ENCODE results near the gene MORF4L1.

DNA sequence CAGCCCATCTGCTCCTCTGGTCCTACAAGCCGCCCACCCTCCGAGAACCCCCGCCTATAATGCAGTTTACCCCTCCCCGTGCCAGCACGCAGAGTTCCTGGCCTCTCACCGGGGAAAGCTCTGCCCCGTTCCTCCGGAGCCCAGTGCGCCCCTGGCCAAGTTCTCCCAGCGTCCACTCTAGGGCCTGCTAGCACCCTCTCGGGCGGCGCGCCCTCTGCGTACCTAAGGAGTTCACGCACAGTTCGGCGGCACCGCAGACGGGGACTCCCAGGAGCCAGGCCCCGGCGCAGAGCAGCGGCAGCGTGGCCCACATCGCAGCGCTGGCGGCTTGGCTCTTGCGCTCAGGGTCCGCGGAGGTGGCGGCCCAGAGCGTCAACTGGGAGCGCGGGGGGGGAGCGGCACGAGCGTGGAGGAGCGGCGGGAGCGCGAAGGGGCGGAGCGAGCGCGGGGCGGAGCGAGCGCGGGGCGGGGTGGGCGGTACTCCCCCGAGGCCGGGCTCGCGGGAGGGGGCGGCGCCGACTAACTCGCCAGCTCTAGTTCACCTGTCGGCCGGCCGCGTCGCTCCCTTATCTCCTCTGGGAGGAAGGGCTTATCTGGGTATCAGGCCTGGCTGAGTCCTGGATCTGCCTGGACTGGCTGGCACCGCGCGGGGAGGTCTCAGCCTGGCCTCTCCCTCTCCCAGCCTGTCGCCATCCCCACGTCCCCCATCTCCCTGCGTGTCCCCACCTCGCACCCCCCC lies 72.1 kb downstream of the MORF4L1 start, which contains the start of gene CTSH:
- TF ChIP-seq, protein P1, sequence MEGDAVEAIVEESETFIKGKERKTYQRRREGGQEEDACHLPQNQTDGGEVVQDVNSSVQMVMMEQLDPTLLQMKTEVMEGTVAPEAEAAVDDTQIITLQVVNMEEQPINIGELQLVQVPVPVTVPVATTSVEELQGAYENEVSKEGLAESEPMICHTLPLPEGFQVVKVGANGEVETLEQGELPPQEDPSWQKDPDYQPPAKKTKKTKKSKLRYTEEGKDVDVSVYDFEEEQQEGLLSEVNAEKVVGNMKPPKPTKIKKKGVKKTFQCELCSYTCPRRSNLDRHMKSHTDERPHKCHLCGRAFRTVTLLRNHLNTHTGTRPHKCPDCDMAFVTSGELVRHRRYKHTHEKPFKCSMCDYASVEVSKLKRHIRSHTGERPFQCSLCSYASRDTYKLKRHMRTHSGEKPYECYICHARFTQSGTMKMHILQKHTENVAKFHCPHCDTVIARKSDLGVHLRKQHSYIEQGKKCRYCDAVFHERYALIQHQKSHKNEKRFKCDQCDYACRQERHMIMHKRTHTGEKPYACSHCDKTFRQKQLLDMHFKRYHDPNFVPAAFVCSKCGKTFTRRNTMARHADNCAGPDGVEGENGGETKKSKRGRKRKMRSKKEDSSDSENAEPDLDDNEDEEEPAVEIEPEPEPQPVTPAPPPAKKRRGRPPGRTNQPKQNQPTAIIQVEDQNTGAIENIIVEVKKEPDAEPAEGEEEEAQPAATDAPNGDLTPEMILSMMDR (IDR thresholded peaks at IDR 0.05): peak in 2 of 7 experiments; percentile 2 to 10
- peak; percentile 44 to 72 (median 60) for TF ChIP-seq POLR2A (IDR thresholded peaks at IDR 0.05)

Data from body of pancreas (tissue), 4 donors.